ENCODE results near the gene YPEL2. TPM values are rescaled to one million over a fixed set of nuclear protein-coding genes. Genes with fewer than 3 reads are reported as not detected.

YPEL2 gene
- total and polyA plus RNA-seq, 2 donors (not counting 1 experiment from before 2014, with no cell fraction given) = 20.7 to 51.8 TPM

DNA sequence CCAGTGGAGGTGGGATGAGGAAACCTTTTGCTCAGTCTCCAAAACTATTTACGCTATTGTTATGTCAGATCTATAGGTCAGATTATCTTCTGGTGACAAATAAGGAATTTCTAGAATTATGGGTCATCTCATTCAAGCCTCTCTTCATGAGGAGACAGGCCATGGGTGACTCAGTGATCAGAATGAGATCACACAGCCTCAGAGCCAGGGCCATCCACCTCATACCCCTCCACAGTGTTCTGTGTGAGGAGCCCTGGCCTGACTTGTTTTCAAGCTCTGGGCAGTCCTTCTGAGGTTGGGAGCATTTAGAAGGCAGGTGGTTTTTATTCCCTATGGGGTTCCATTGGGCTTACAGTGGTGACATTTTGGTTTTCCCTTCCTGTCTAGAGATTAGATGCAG is 26.5 kb downstream of the YPEL2 start:
- ChIA-PET CTCF (interaction anchor here (0.7 kb wide), 1 partner anchor 46 kb away, joined by 3 read pairs; no protein-coding TSS in a partner anchor), POLR2A (no interaction called here)
- no peak for TF ChIP-seq EZH2 (IDR thresholded peaks at IDR 0.05; ENCODE audit: borderline replicate concordance, insufficient read depth, low read depth, low read length, poor library complexity, severe bottlenecking)
- TF ChIP-seq, protein P1, sequence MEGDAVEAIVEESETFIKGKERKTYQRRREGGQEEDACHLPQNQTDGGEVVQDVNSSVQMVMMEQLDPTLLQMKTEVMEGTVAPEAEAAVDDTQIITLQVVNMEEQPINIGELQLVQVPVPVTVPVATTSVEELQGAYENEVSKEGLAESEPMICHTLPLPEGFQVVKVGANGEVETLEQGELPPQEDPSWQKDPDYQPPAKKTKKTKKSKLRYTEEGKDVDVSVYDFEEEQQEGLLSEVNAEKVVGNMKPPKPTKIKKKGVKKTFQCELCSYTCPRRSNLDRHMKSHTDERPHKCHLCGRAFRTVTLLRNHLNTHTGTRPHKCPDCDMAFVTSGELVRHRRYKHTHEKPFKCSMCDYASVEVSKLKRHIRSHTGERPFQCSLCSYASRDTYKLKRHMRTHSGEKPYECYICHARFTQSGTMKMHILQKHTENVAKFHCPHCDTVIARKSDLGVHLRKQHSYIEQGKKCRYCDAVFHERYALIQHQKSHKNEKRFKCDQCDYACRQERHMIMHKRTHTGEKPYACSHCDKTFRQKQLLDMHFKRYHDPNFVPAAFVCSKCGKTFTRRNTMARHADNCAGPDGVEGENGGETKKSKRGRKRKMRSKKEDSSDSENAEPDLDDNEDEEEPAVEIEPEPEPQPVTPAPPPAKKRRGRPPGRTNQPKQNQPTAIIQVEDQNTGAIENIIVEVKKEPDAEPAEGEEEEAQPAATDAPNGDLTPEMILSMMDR (IDR thresholded peaks at IDR 0.05) = no peak
- Histone ChIP-seq H3K79me2 (ENCODE audit: control insufficient read depth, insufficient read depth, low read length) (peaks cover 92% of the 10 kb centered on the region), H4K20me1 (ENCODE audit: control insufficient read depth, insufficient read depth, low read length, poor library complexity, severe bottlenecking) (peaks cover 4% of the 10 kb centered on the region), H3K27ac (ENCODE audit: low read length in 2 of 2) (no peak overlapping the region), H3K36me3 (replicated peaks in 1 of 2; ENCODE audit: control extremely low read depth in 1 of 2, control insufficient read depth in 1 of 2, extremely low read depth in 1 of 2, insufficient read depth in 2 of 2, low read length in 1 of 2) (peaks cover 0 to 38% of the 10 kb centered on the region in 2 experiments), H3K9ac (ENCODE audit: low read length) (no peak overlapping the region), H3K4me3 (ENCODE audit: control extremely low read depth in 1 of 5, extremely low read depth in 1 of 5, insufficient read depth in 1 of 5, low read depth in 2 of 5, low read length in 4 of 5) (no peak overlapping the region), H2AFZ (ENCODE audit: insufficient read depth, low read depth, low read length, poor library complexity, severe bottlenecking) (no peak overlapping the region), H3K4me2 (replicated peaks; ENCODE audit: low read depth, low read length, poor library complexity, severe bottlenecking) (no peak overlapping the region), H3K9me3 (ENCODE audit: control extremely low read depth in 1 of 3, control insufficient read depth in 2 of 3, insufficient read depth in 1 of 3, low read length in 2 of 3) (peaks cover 0 to 6% (median 5%) of the 10 kb centered on the region in 3 donors), H3K4me1 (ENCODE audit: control insufficient read depth in 2 of 2, insufficient read depth in 2 of 2, low read length in 2 of 2) (peaks cover 40 to 49% of the 10 kb centered on the region in 2 donors), H3K27me3 (replicated peaks in 1 of 4; ENCODE audit: control extremely low read depth in 1 of 4, control insufficient read depth in 3 of 4, insufficient read depth in 4 of 4, low read length in 3 of 4) (no peaks in the 10 kb centered on the region)
- DNase-seq = no peak
- Mint-ChIP-seq H3K4me1 (peaks cover 73% of the 10 kb centered on the region), H3K27ac (peak overlapping the region; percentile 87), H3K27me3 (no peaks in the 10 kb centered on the region), H3K9me3 (ENCODE audit: insufficient read depth) (no peaks in the 10 kb centered on the region), H3K4me3 (peak overlapping the region; percentile 21)
- intact Hi-C loops (cut with micrococcal nuclease) = no loop called here
- ATAC-seq (ENCODE audit: low read depth) = no peak
- no CpG with 5 or more reads among the region's 1 CpG for WGBS (ENCODE audit: insufficient coverage)

DNA sequence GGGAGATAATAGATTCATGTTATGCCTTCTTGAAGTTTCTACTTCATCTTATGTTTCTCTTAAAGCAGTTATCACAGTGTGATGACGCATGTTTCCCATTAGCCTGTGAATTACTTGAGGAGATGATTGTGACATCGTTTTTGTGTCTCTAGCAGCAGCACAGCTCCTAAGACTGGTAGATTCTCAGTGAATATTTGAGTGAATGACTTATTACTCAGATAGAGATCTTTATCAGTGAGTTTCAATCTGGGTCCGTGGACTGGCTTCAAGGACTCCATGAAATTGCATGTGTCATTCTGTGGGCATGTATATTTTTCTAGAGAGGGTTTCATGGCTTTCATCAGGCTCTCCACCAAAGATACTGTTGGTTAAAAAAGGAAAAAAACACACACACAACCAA is 29.9 kb downstream of the YPEL2 start:
- DNase-seq (no peak), ATAC-seq (ENCODE audit: low read depth) (no peak)
- peak overlapping the region; percentile 91 for H3K4me3 Mint-ChIP-seq
- no peaks in the 10 kb centered on the region for H3K9me3 Mint-ChIP-seq (ENCODE audit: insufficient read depth)
- ChIA-PET CTCF (interaction anchor here (0.8 to 2.6 kb wide), 6 partner anchors 10 to 77 kb away, joined by 3 to 26 read pairs (median 11); no protein-coding TSS in a partner anchor), POLR2A (interaction anchor here (0.7 to 2.5 kb wide), 5 partner anchors 9 to 259 kb away, joined by 3 to 27 read pairs (median 7); partner anchors contain the start of gene CLTC)
- peak overlapping the region; percentile 69 to 73 for H3K27ac ChIP-seq (ENCODE audit: low read length in 2 of 2)
- peak overlapping the region; percentile 67 for H3K27ac Mint-ChIP-seq
- peaks cover 0 to 5% (median 3%) of the 10 kb centered on the region in 3 donors for H3K9me3 ChIP-seq (ENCODE audit: control extremely low read depth in 1 of 3, control insufficient read depth in 2 of 3, insufficient read depth in 1 of 3, low read length in 2 of 3)
- H3K4me1 Mint-ChIP-seq = peaks cover 79% of the 10 kb centered on the region
- no peaks in the 10 kb centered on the region for H3K27me3 Mint-ChIP-seq
- peaks cover 95% of the 10 kb centered on the region for H3K79me2 ChIP-seq (ENCODE audit: control insufficient read depth, insufficient read depth, low read length)
- no peak for TF ChIP-seq EZH2 (IDR thresholded peaks at IDR 0.05; ENCODE audit: borderline replicate concordance, insufficient read depth, low read depth, low read length, poor library complexity, severe bottlenecking)
- TF ChIP-seq, protein P1 (IDR thresholded peaks at IDR 0.05) = no peak
- no CpG with 5 or more reads among the region's 3 CpGs for WGBS (ENCODE audit: insufficient coverage)
- H3K4me3 ChIP-seq (ENCODE audit: control extremely low read depth in 1 of 5, extremely low read depth in 1 of 5, insufficient read depth in 1 of 5, low read depth in 2 of 5, low read length in 4 of 5) = no peak overlapping the region
- H2AFZ ChIP-seq (ENCODE audit: insufficient read depth, low read depth, low read length, poor library complexity, severe bottlenecking) = no peak overlapping the region
- peak overlapping the region; percentile 85 for H3K4me2 ChIP-seq (replicated peaks; ENCODE audit: low read depth, low read length, poor library complexity, severe bottlenecking)
- H4K20me1 ChIP-seq (ENCODE audit: control insufficient read depth, insufficient read depth, low read length, poor library complexity, severe bottlenecking) = no peaks in the 10 kb centered on the region
- intact Hi-C loops (cut with micrococcal nuclease) = no loop called here
- H3K4me1 ChIP-seq (ENCODE audit: control insufficient read depth in 2 of 2, insufficient read depth in 2 of 2, low read length in 2 of 2) = peaks cover 71 to 83% of the 10 kb centered on the region in 2 donors
- peak overlapping the region; percentile 65 for H3K9ac ChIP-seq (ENCODE audit: low read length)
- no peaks in the 10 kb centered on the region for H3K27me3 ChIP-seq (replicated peaks in 1 of 4; ENCODE audit: control extremely low read depth in 1 of 4, control insufficient read depth in 3 of 4, insufficient read depth in 4 of 4, low read length in 3 of 4)
- peaks cover 0 to 11% of the 10 kb centered on the region in 2 experiments for H3K36me3 ChIP-seq (replicated peaks in 1 of 2; ENCODE audit: control extremely low read depth in 1 of 2, control insufficient read depth in 1 of 2, extremely low read depth in 1 of 2, insufficient read depth in 2 of 2, low read length in 1 of 2)

All from B cell (primary cell).